NB4 (cell line): Measurements from ENCODE around the gene GPATCH4.

Experiments used
- DNase-seq: peaks from one replicate; pipeline ENCODE4 v3.0.0; 2010; ENCODE audit warnings: low read depth
- H3K4me3 ChIP-seq: one replicate; pipeline ENCODE4 v1.5.1; 2011; ENCODE audit warnings: mild to moderate bottlenecking, low read depth, low read length, moderate library complexity
- CTCF ChIP-seq: IDR thresholded peaks from one replicate; pipeline ENCODE4 v1.5.1; 2012; ENCODE audit warnings: low read depth, low read length
- MYC ChIP-seq: IDR thresholded peaks from 2 replicates; pipeline ENCODE4 v1.6.1; 2011; ENCODE audit warnings: low read depth, low read length
- POLR2A ChIP-seq: IDR thresholded peaks from 2 replicates; pipeline ENCODE4 v1.6.1; 2011; ENCODE audit warnings: mild to moderate bottlenecking; ENCODE audit not compliant: insufficient read length; ENCODE audit errors: extremely low read depth
- TF ChIP-seq, protein P1 (sequence below): IDR thresholded peaks from 2 replicates; pipeline ENCODE4 v1.6.1; 2011; ENCODE audit warnings: low read depth, low read length

Gene GPATCH4

DNA sequence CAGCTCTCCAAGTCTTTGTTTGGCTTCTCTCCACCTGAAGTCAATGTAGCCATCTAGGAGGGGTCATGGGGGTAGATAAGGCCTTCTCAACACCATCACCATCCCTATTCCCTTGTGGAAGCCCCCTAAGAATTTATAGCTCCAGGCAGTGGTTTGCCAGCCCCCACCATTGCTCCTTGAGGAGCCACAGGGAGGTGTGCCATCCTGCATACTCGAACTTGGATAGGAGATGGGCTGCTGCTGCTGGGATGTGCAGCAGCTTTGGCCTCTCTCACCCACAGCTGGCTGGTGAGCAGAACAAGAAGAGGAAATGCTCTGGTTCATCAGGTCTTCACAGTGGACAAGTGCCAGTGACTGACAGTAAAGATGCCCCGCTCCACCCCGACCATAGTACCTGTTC lies 4.9 kb downstream of the GPATCH4 start:
- no peak for DNase-seq
- no peak for TF ChIP-seq CTCF
- no peak for TF ChIP-seq POLR2A
- TF ChIP-seq, protein P1, sequence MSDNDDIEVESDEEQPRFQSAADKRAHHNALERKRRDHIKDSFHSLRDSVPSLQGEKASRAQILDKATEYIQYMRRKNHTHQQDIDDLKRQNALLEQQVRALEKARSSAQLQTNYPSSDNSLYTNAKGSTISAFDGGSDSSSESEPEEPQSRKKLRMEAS, result no peak
- no peak for TF ChIP-seq MYC
- H3K4me3 ChIP-seq, result no peak overlapping the region

DNA sequence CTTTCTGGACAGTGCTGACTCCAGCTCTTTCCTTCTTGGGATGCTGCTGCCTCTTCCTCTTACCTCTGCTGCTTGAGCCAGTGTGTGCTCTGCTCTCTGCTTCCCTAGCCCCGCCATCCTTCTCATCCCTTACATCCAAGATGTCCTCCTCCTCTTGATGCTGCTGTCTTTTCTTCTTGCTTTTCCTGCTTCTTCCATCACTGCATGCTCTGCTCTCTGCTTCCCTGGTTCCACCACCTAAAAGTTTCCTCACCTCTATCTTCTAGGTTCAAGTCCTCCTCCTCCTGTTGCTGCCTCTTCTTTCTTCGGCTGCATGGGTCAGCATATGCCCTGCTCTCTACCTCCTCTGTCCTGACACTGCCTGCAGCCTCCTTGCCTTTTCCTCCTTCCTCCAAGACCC lies 6.3 kb downstream of the GPATCH4 start:
- no peak for DNase-seq
- TF ChIP-seq POLR2A (no peak), MYC (no peak), CTCF (no peak)
- TF ChIP-seq, protein P1, result no peak
- H3K4me3 ChIP-seq, result no peak overlapping the region

DNA sequence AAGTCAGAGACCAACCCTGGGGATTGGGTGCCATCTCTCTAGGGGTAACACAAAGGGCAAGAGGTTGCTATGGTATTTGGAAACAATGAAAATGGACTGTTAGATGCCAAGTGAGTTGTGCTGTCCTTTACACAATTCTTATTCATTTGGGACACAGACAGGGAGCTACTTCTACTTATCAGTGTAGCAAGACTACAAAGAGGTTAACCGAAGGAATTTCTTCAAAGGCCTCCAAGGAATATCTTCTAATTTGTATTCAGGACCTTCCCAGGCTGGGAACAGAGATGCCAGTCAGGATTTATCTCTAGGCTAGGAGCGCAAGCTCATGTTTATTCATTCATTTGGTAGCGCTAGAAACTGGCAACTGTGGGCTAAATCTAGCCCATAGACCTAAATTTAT lies 7.1 kb downstream of the GPATCH4 start:
- DNase-seq, result no peak
- no peak for TF ChIP-seq CTCF
- TF ChIP-seq, protein P1, result no peak
- no peak for TF ChIP-seq POLR2A
- no peak for TF ChIP-seq MYC
- H3K4me3 ChIP-seq, result no peak overlapping the region

DNA sequence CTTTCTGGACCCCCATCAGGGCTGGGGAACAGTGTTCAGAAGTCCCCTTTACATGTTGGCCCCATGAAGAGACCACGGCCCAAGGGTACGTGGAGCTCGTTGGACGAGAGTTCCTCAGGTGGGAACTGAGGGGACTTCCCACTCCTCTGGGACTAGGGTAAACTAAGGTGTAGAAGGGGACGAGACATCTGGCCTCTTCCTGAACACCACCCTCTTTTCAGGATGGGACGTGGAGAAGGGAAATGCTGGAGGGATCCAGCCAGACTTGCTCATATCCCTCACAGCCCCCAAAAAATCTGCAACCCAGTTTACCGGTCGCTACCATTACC lies 7.7 kb downstream of the GPATCH4 start:
- TF ChIP-seq POLR2A (no peak), CTCF (no peak), MYC (no peak)
- TF ChIP-seq, protein P1, result no peak
- DNase-seq, result no peak
- no peak overlapping the region for H3K4me3 ChIP-seq

- peak overlapping the region; percentile 87 for H3K4me3 ChIP-seq
- no peak for DNase-seq
- no peak for TF ChIP-seq POLR2A
Measured at GRCh38 chr1:156592910-156593660, 8.2 kb downstream of the GPATCH4 start.

- DNase-seq, result no peak
- no peak for TF ChIP-seq CTCF
- TF ChIP-seq POLR2A, result no peak
- TF ChIP-seq MYC, result no peak
- TF ChIP-seq, protein P1, result no peak
- peak overlapping the region; percentile 87 for H3K4me3 ChIP-seq
Measured at GRCh38 chr1:156592158-156592909, 8.9 kb downstream of the GPATCH4 start.
